ENCODE results near the gene THOC6. TPM values are rescaled to one million over a fixed set of nuclear protein-coding genes. Genes with fewer than 3 reads are reported as not detected.

Gene THOC6
- total RNA-seq, 1 donor from 2014 or later: 30.2 TPM

- peak; percentile 59 for DNase-seq
- H3K27me3 Mint-ChIP-seq (ENCODE audit: unreplicated experiment): peaks cover 13% of the 10 kb centered on the region
- peaks cover 16% of the 10 kb centered on the region for H3K4me1 Mint-ChIP-seq (ENCODE audit: low read depth, unreplicated experiment)
- H3K27ac Mint-ChIP-seq (ENCODE audit: unreplicated experiment): no peak overlapping the region
- peaks cover 2% of the 10 kb centered on the region for H3K9me3 Mint-ChIP-seq (ENCODE audit: unreplicated experiment)
- no peaks in the 10 kb centered on the region for H3K36me3 Mint-ChIP-seq (ENCODE audit: unreplicated experiment)
- no peak for TF ChIP-seq CTCF (IDR thresholded peaks at IDR 0.05; ENCODE audit: partially characterized antibody, unreplicated experiment)
- peak overlapping the region; percentile 90 for H3K4me3 Mint-ChIP-seq (ENCODE audit: unreplicated experiment)
Observed at GRCh38 chr16:3022208-3022683, 1.6 kb upstream of the THOC6 start.

GRCh38 chr16:3022684-3023414, 986 bp upstream of the THOC6 start:
- DNase-seq: peak; percentile 51
- Mint-ChIP-seq H3K4me1 (ENCODE audit: low read depth, unreplicated experiment) (peaks cover 18% of the 10 kb centered on the region), H3K4me3 (ENCODE audit: unreplicated experiment) (peak overlapping the region; percentile 90), H3K36me3 (ENCODE audit: unreplicated experiment) (no peaks in the 10 kb centered on the region), H3K27me3 (ENCODE audit: unreplicated experiment) (peaks cover 13% of the 10 kb centered on the region), H3K9me3 (ENCODE audit: unreplicated experiment) (peaks cover 2% of the 10 kb centered on the region), H3K27ac (ENCODE audit: unreplicated experiment) (peak overlapping the region; percentile 96)
- no peak for TF ChIP-seq CTCF (IDR thresholded peaks at IDR 0.05; ENCODE audit: partially characterized antibody, unreplicated experiment)

- no peak for TF ChIP-seq CTCF (IDR thresholded peaks at IDR 0.05; ENCODE audit: partially characterized antibody, unreplicated experiment)
- peaks cover 18% of the 10 kb centered on the region for H3K4me1 Mint-ChIP-seq (ENCODE audit: low read depth, unreplicated experiment)
- H3K36me3 Mint-ChIP-seq (ENCODE audit: unreplicated experiment): no peaks in the 10 kb centered on the region
- H3K9me3 Mint-ChIP-seq (ENCODE audit: unreplicated experiment): peaks cover 2% of the 10 kb centered on the region
- H3K27me3 Mint-ChIP-seq (ENCODE audit: unreplicated experiment): peaks cover 11% of the 10 kb centered on the region
- H3K4me3 Mint-ChIP-seq (ENCODE audit: unreplicated experiment): peak overlapping the region; percentile 90
- no peak for DNase-seq
- peak overlapping the region; percentile 96 for H3K27ac Mint-ChIP-seq (ENCODE audit: unreplicated experiment)
Observed at GRCh38 chr16:3023415-3023668, 493 bp upstream of the THOC6 start.

- Mint-ChIP-seq H3K27ac (ENCODE audit: unreplicated experiment) (no peak overlapping the region), H3K27me3 (ENCODE audit: unreplicated experiment) (peaks cover 17% of the 10 kb centered on the region), H3K4me1 (ENCODE audit: low read depth, unreplicated experiment) (peaks cover 20% of the 10 kb centered on the region), H3K9me3 (ENCODE audit: unreplicated experiment) (peaks cover 2% of the 10 kb centered on the region), H3K4me3 (ENCODE audit: unreplicated experiment) (no peak overlapping the region), H3K36me3 (ENCODE audit: unreplicated experiment) (no peaks in the 10 kb centered on the region)
- no peak for DNase-seq
- TF ChIP-seq CTCF (IDR thresholded peaks at IDR 0.05; ENCODE audit: partially characterized antibody, unreplicated experiment): no peak
Observed at GRCh38 chr16:3025032-3026002, 1.5 kb downstream of the THOC6 start.
